ENCODE results near the gene TMX1.
"Not testable (repeated sequence)": the region's sequence is repeated elsewhere in the genome, so short reads cannot be mapped to it uniquely, and the experiment has no call there.

The TMX1 gene

GRCh38 chr14:51239813-51240803 lies at the start of gene TMX1:
Gene TMX1, plus strand, starts transcription at chr14:51240247. Its CDS starts 46 bp downstream, at chr14:51240293.
- DNase-seq (ENCODE audit: low read depth in 2 of 2) = peak; percentile 80 to 81

GRCh38 chr14:51201890-51202289 lies 38.2 kb upstream of the TMX1 start:
- no peak for DNase-seq (ENCODE audit: low read depth in 2 of 2)

- DNase-seq (ENCODE audit: low read depth in 2 of 2) = no peak
These were observed 37.0 kb upstream of the TMX1 start for GRCh38 chr14:51202914-51203665.

GRCh38 chr14:51203881-51204280 lies 36.2 kb upstream of the TMX1 start:
- no peak for DNase-seq (ENCODE audit: low read depth in 2 of 2)

- no peak for DNase-seq (ENCODE audit: low read depth in 2 of 2)
These were observed 34.6 kb upstream of the TMX1 start for GRCh38 chr14:51205486-51205885.

GRCh38 chr14:51206462-51206861 lies 33.6 kb upstream of the TMX1 start:
- no peak for DNase-seq (ENCODE audit: low read depth in 2 of 2)

- DNase-seq (ENCODE audit: low read depth in 2 of 2) = no peak
These were observed 32.4 kb upstream of the TMX1 start for GRCh38 chr14:51207621-51208020.

- no peak for DNase-seq (ENCODE audit: low read depth in 2 of 2)
These were observed 31.1 kb upstream of the TMX1 start for GRCh38 chr14:51208982-51209381.

GRCh38 chr14:51209457-51209856 lies 30.6 kb upstream of the TMX1 start:
- DNase-seq (ENCODE audit: low read depth in 2 of 2) = no peak

- no peak for DNase-seq (ENCODE audit: low read depth in 2 of 2)
These were observed 29.5 kb upstream of the TMX1 start for GRCh38 chr14:51210594-51210993.

- DNase-seq (ENCODE audit: low read depth in 2 of 2) = no peak
These were observed 28.9 kb upstream of the TMX1 start for GRCh38 chr14:51211149-51211548.

GRCh38 chr14:51216602-51217001 lies 23.4 kb upstream of the TMX1 start:
- no peak for DNase-seq (ENCODE audit: low read depth in 2 of 2)

GRCh38 chr14:51219473-51220448 lies 20.3 kb upstream of the TMX1 start:
- DNase-seq (ENCODE audit: low read depth in 2 of 2) = no peak

GRCh38 chr14:51223463-51223862 lies 16.6 kb upstream of the TMX1 start:
- not testable (repeated sequence) for DNase-seq (ENCODE audit: low read depth in 2 of 2)

- no peak for DNase-seq (ENCODE audit: low read depth in 2 of 2)
These were observed 15.5 kb upstream of the TMX1 start for GRCh38 chr14:51224551-51224950.

GRCh38 chr14:51225751-51226150 lies 14.3 kb upstream of the TMX1 start:
- no peak for DNase-seq (ENCODE audit: low read depth in 2 of 2)

GRCh38 chr14:51228391-51228790 lies 11.7 kb upstream of the TMX1 start:
- no peak for DNase-seq (ENCODE audit: low read depth in 2 of 2)

GRCh38 chr14:51228890-51229289 lies 11.2 kb upstream of the TMX1 start:
- no peak for DNase-seq (ENCODE audit: low read depth in 2 of 2)

GRCh38 chr14:51236314-51236713 lies 3.7 kb upstream of the TMX1 start:
- no peak for DNase-seq (ENCODE audit: low read depth in 2 of 2)

- DNase-seq (ENCODE audit: low read depth in 2 of 2) = no peak
These were observed 845 bp downstream of the TMX1 start for GRCh38 chr14:51240804-51241380.
